HG03095 (cell line): ENCODE measurements around the gene TENM4.
"Not testable (repeated sequence)": the region's sequence is repeated elsewhere in the genome, so short reads cannot be mapped to it uniquely, and the experiment has no call there.

Source experiments
- ATAC-seq: cut with Tn5 transposase; IDR thresholded peaks from one replicate; pipeline ENCODE4 v1.9.1; 2021; ENCODE audit warnings: moderate library complexity; ENCODE audit not compliant: unreplicated experiment

Gene TENM4

GRCh38 chr11:78991681-78992080, 449.1 kb downstream of the TENM4 start:
- ATAC-seq, result no peak

GRCh38 chr11:78990261-78990660, 450.6 kb downstream of the TENM4 start:
- ATAC-seq, result no peak

GRCh38 chr11:78987748-78988147, 453.1 kb downstream of the TENM4 start:
- no peak for ATAC-seq

- no peak for ATAC-seq
These were observed 454.5 kb downstream of the TENM4 start for GRCh38 chr11:78986305-78986704.

- no peak for ATAC-seq
These were observed 455.2 kb downstream of the TENM4 start for GRCh38 chr11:78985663-78986062.

GRCh38 chr11:78982473-78982872, 458.4 kb downstream of the TENM4 start:
- ATAC-seq, result no peak

- ATAC-seq, result no peak
These were observed 459.7 kb downstream of the TENM4 start for GRCh38 chr11:78981153-78981552.

GRCh38 chr11:78978831-78979230, 462.0 kb downstream of the TENM4 start:
- no peak for ATAC-seq

GRCh38 chr11:78977848-78978247, 463.0 kb downstream of the TENM4 start:
- not testable (repeated sequence) for ATAC-seq

GRCh38 chr11:78977009-78977408, 463.8 kb downstream of the TENM4 start:
- ATAC-seq, result no peak

GRCh38 chr11:78975081-78975480, 465.7 kb downstream of the TENM4 start:
- no peak for ATAC-seq

- ATAC-seq, result no peak
These were observed 467.0 kb downstream of the TENM4 start for GRCh38 chr11:78973876-78974275.

- ATAC-seq, result no peak
These were observed 468.2 kb downstream of the TENM4 start for GRCh38 chr11:78972590-78972989.

GRCh38 chr11:78972177-78972576, 468.7 kb downstream of the TENM4 start:
- no peak for ATAC-seq

GRCh38 chr11:78967811-78968210, 473.0 kb downstream of the TENM4 start:
- no peak for ATAC-seq

GRCh38 chr11:78965432-78965831, 475.4 kb downstream of the TENM4 start:
- ATAC-seq, result no peak

GRCh38 chr11:78961937-78962701, 478.7 kb downstream of the TENM4 start:
- ATAC-seq, result no peak

GRCh38 chr11:78961247-78961646, 479.6 kb downstream of the TENM4 start:
- ATAC-seq, result no peak

GRCh38 chr11:78958444-78958843, 482.4 kb downstream of the TENM4 start:
- ATAC-seq, result no peak

GRCh38 chr11:78957476-78958245, 483.2 kb downstream of the TENM4 start:
- ATAC-seq, result no peak

GRCh38 chr11:78954696-78955095, 486.1 kb downstream of the TENM4 start:
- ATAC-seq, result no peak

- ATAC-seq, result no peak
These were observed 486.6 kb downstream of the TENM4 start for GRCh38 chr11:78954261-78954660.
